ENCODE results near the gene SYT1.

- TF ChIP-seq, protein P1, sequence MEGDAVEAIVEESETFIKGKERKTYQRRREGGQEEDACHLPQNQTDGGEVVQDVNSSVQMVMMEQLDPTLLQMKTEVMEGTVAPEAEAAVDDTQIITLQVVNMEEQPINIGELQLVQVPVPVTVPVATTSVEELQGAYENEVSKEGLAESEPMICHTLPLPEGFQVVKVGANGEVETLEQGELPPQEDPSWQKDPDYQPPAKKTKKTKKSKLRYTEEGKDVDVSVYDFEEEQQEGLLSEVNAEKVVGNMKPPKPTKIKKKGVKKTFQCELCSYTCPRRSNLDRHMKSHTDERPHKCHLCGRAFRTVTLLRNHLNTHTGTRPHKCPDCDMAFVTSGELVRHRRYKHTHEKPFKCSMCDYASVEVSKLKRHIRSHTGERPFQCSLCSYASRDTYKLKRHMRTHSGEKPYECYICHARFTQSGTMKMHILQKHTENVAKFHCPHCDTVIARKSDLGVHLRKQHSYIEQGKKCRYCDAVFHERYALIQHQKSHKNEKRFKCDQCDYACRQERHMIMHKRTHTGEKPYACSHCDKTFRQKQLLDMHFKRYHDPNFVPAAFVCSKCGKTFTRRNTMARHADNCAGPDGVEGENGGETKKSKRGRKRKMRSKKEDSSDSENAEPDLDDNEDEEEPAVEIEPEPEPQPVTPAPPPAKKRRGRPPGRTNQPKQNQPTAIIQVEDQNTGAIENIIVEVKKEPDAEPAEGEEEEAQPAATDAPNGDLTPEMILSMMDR (IDR thresholded peaks at IDR 0.05): no peak
- no peak for TF ChIP-seq POLR2AphosphoS5 (IDR thresholded peaks at IDR 0.05)
Observed at GRCh38 chr12:78961171-78961570, 96.6 kb downstream of the SYT1 start.

Data from upper lobe of left lung (tissue), 4 donors.